ENCODE results near the gene CLEC18A.
"Not testable (repeated sequence)": the region's sequence is repeated elsewhere in the genome, so short reads cannot be mapped to it uniquely, and the experiment has no call there.

DNA sequence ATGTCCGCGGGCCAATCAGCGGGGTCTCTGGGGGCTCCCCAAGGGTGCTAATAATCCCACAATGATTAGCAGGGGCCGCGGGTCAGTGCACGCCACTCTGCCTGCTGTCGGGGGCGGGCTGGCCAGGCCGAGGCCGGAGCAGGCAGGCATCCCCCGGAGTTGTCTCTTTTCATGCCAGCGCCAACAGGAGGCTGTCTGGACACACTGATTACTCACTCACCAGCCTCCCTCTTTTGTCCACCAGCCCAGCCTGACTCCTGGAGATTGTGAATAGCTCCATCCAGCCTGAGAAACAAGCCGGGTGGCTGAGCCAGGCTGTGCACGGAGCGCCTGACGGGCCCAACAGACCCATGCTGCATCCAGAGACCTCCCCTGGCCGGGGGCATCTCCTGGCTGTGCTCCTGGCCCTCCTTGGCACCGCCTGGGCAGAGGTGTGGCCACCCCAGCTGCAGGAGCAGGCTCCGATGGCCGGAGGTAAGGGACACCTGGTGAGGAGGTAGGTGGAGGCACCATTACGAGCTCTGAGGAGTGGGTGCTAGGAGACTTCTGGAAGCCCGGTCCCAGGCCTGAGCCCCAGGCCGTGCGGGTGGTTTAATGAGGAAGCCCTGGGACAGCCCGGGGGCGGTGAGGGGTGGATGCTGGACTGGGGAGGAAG, at the start of gene CLEC18A:
- TF ChIP-seq CTCF (IDR thresholded peaks at IDR 0.05; ENCODE audit: low read length); EZH2 (IDR thresholded peaks at IDR 0.05; ENCODE audit: borderline replicate concordance, low read length): not testable (repeated sequence)
